ENCODE measurements around the gene KXD1.
"Not testable (repeated sequence)": the region's sequence is repeated elsewhere in the genome, so short reads cannot be mapped to it uniquely, and the experiment has no call there.

KXD1 gene

GRCh38 chr19:18580311-18580710 is 22.6 kb downstream of the KXD1 start:
- no peak for DNase-seq (ENCODE audit: low spot score)

GRCh38 chr19:18586306-18586705 is 28.6 kb downstream of the KXD1 start:
- DNase-seq (ENCODE audit: low spot score): no peak

- DNase-seq (ENCODE audit: low spot score): no peak
Measured at GRCh38 chr19:18587561-18587960, 29.9 kb downstream of the KXD1 start.

GRCh38 chr19:18587962-18588610 is 30.4 kb downstream of the KXD1 start:
- no peak for DNase-seq (ENCODE audit: low spot score)

GRCh38 chr19:18588611-18589379 is 31.1 kb downstream of the KXD1 start, which contains the start of gene REX1BD:
Gene REX1BD (plus strand): TSS chr19:18588798. CDS start chr19:18588802, 4 bp downstream.
- peak; percentile 88 for DNase-seq (ENCODE audit: low spot score)

- peak; percentile 57 for DNase-seq (ENCODE audit: low spot score)
Measured at GRCh38 chr19:18589380-18590272, 32.0 kb downstream of the KXD1 start.

- DNase-seq (ENCODE audit: low spot score): peak; percentile 39
Measured at GRCh38 chr19:18590273-18591272, 32.9 kb downstream of the KXD1 start.

- DNase-seq (ENCODE audit: low spot score): no peak
Measured at GRCh38 chr19:18591735-18592385, 34.2 kb downstream of the KXD1 start.

DNA sequence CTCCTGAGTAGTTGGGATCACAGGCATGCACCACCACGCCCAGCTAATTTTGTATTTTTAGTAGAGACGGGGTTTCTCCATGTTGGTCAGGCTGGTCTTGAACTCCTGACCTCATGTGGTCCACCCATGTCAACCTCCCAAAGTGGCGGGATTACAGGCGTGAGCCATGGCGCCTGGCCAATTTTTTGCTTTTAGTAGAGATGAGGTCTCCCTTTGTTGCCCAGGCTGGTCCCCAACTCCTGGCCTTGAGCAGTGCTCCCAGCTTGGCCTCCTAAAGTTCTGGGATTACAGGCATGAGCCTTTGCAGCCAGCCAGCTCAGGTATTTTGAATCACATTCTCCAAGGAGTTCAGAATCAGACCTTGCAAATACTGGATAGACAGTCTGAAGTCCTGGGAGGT is 35.1 kb downstream of the KXD1 start:
- DNase-seq (ENCODE audit: low spot score): not testable (repeated sequence)

DNA sequence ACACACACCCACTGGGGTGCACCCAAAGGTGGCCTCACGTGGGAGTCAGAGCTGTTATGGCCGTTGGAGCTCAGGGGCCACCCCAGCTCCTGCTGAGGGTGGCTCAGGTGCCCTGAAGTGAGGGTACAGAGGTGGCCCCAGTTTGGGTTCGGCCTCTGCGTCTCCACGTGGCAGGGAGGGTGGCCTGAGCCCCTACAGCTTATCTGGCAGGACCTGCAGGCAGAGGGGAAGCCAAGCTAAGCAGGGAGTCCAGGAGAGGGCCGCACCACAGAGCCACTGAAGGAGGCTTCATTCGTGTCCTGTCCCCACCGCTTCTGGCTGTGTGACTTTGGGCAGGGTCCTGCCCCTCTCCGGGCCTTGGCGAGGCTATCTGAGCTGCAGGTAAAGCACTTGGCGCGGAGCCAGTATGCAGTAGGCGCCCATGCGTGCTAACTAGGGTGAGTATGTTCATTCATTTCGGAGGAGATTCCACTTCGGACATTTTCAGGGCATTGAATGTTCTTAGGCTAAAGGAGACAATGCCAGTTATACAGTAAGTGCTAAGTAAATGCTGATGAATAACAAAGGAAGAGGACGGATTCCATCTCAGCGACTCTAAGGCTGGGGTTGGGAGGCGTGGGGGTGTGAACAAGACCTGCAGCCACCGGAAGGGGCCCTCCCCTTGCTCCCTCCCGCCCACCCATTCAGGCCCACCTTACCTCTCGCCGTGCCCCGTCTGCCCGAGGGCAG is 35.9 kb downstream of the KXD1 start:
- no peak for DNase-seq (ENCODE audit: low spot score)

DNA sequence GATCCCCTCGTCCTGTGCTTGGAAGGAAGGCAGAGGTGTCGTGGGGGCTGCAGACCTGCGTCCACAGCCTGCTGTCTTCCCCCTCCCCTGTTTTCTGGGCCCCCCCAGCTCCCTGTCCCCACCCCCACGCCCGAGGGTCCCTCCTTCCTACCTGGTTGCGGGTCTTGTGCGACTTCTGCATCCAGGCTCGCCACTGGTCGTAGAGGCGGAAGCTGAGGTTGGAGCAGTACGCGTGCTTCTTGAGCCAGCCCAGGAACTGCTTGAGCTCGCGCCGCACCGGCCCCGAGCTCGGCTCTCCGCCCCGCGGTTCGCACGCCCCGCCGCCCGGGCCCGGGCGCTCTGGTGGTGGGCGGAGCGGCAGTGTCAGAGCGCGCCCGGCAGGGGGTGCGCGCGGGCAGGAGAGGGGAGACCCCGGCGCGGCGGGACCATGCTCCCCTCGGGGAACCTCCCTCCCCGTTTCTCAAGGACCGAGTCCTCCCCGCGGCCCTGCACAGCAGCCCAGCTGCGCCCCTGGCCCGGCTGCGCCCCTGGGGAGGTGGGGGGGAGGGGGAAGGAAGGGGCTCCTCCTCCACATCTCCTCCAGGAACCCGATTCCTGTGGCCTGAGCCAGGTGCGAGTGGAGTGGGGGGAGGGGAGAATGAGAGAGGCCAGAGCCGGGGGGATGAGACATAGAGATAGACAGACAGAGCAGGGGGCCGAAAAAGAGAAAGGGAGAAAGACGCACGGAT is 36.6 kb downstream of the KXD1 start:
- peak; percentile 62 for DNase-seq (ENCODE audit: low spot score)

GRCh38 chr19:18594824-18595373 is 37.2 kb downstream of the KXD1 start:
- DNase-seq (ENCODE audit: low spot score): no peak

DNA sequence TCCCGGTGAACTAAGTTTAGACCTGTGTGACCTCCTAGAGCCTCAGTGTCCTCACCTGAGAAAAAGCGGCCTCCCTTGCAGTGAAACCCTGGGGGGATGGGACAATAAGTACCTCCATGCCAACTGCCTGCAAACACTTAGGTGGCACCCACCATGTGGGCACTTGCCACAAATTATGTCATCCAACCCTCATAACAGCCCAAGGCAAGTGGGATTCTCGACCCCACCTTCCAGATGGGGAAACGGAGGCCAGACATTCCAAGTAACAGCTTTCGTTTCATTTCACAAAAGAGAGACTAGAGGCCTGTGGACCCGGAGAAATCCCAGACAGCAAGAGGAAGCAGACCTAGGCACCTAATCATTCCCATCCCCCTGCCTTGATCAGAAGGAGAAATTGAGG is 37.8 kb downstream of the KXD1 start:
- DNase-seq (ENCODE audit: low spot score): no peak

DNA sequence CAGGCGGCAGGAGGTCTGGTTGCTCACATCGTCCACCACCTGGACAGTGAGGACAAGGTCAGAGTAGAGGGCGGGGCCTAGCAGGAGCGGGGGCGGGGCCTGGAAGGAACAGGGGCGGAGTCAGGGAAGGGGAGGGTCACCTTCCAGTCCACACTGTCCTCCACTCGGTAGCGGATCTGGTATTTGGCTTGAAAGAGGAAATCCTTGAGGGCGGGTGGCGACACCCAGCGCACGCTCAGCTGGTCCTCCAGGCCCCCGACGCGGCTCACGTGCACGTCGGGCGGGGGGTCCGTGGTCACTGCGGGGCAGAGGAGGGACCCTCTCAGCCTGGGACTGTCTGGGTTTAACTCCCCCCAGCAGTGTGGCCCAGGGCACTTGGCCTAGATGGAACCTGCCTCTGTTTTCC is 39.1 kb downstream of the KXD1 start:
- no peak for DNase-seq (ENCODE audit: low spot score)

DNA sequence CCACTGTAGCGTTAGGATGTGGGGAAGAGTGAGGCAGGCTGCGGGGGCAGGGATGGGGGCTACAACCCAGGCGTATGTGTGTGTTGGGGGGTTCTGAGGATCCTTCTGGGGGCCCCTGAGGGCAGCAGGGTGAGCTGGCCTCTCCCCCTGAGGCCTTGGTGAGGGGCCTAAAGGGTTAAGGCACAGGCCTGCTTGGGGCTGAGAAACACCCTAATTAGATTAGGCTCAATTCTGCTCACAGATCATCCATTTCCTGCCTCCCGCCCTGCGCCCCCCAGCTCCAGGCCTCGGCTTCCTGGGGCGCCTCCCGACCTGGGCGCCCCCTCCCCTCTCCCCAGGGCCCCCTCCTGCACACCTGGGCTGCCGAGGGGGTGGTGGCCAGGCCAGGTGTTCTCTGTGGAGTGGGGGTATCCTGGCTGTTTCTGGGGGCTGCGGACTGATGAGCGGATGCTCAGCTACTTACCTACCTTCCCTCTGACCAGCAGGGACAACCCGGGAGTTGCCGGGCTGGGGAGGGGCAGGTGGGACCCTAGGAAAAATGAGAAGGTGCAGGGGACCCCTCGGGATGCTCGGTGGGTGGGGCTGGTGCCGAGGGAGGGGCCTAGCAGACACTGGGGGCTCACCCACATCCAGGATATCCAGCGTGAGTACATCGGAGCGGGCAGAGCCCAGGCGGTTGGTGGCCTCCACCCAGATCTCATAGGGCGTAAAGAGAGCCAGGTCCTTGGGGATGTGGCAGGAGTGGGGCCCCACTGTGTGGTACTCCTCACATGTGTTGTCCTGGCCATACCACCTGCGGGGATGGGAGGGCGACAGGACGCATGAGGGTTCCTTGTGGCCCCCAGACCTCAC is 40.4 kb downstream of the KXD1 start:
- no peak for DNase-seq (ENCODE audit: low spot score)

GRCh38 chr19:18599485-18599884 is 41.8 kb downstream of the KXD1 start:
- DNase-seq (ENCODE audit: low spot score): no peak

DNA sequence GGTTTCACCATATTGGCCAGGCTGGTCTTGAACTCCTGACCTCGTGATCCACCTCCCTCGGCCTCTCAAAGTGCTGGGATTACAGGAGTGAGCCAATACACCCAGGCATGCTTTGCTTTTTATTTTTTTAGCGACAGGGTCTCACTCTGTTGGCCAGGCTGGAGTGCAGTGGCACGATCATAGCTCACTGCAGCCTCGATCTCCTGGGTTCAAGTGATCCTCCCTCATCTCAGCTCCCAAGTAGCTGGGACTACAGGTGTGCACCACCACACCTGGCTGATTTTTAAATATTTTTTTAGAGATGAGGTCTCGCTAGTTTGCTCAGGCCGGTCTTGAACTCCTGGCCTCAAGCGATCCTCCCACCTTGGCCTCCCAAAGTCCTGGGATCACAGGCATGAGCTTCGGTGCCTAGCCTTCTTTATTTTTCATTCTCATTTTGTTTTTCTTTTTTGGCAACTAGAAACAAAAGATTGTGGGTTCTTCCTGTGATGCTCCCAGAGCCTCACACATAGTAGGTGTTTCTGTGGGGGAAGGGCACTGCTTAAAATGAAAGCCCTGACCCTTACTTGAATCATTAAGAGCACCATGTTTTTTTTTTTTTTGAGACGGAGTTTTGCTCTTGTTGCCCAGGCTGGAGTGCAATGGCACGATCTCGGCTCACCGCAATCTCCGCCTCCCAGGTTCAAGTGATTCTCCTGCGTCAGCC is 43.2 kb downstream of the KXD1 start:
- not testable (repeated sequence) for DNase-seq (ENCODE audit: low spot score)

All from activated CD4-positive, alpha-beta T cell treated with anti-CD3 and anti-CD28 coated beads, Interleukin-2, Interleukin-4, amounts not matched to agents 100 ng/mL and 50 ng/mL, durations not matched to agents 16 hours and 8 hours (primary cell).